ENCODE results near the gene PSAT1. TPM values are rescaled to one million over a fixed set of nuclear protein-coding genes. Genes with fewer than 3 reads are reported as not detected.

PSAT1 gene
- polyA plus RNA-seq, 10 donors, result 25.7 to 49.0 (median 37.2) TPM

- DNase-seq, result peak in 1 of 3 donors; percentile 24
Measured at GRCh38 chr9:78291240-78291925, 5.5 kb upstream of the PSAT1 start.

- DNase-seq, result no peak
Measured at GRCh38 chr9:78292026-78292425, 4.9 kb upstream of the PSAT1 start.

- no peak for DNase-seq
Measured at GRCh38 chr9:78292716-78293497, 4.0 kb upstream of the PSAT1 start.

GRCh38 chr9:78294290-78295176 is 2.4 kb upstream of the PSAT1 start:
- peak in 1 of 3 donors; percentile 32 for DNase-seq

GRCh38 chr9:78295177-78295575 is 1.7 kb upstream of the PSAT1 start:
- no peak for DNase-seq

GRCh38 chr9:78295731-78296130 is 1.2 kb upstream of the PSAT1 start:
- DNase-seq, result no peak

GRCh38 chr9:78296201-78296892 is 578 bp upstream of the PSAT1 start:
- peak in 2 of 3 donors; percentile 65 to 78 for DNase-seq

GRCh38 chr9:78297672-78297961 is 692 bp downstream of the PSAT1 start:
- DNase-seq, result peak in 2 of 3 donors; percentile 38 to 55

- peak in 1 of 3 donors; percentile 51 for DNase-seq
Measured at GRCh38 chr9:78298046-78298765, 1.3 kb downstream of the PSAT1 start.

- DNase-seq, result no peak
Measured at GRCh38 chr9:78300209-78300608, 3.3 kb downstream of the PSAT1 start.

- DNase-seq, result no peak
Measured at GRCh38 chr9:78301466-78301865, 4.5 kb downstream of the PSAT1 start.

- DNase-seq, result no peak
Measured at GRCh38 chr9:78303377-78304062, 6.6 kb downstream of the PSAT1 start.

GRCh38 chr9:78304357-78304756 is 7.4 kb downstream of the PSAT1 start:
- DNase-seq, result no peak

- no peak for DNase-seq
Measured at GRCh38 chr9:78306222-78307076, 9.5 kb downstream of the PSAT1 start.

- DNase-seq, result no peak
Measured at GRCh38 chr9:78307360-78307759, 10.4 kb downstream of the PSAT1 start.

- DNase-seq, result no peak
Measured at GRCh38 chr9:78309066-78309465, 12.1 kb downstream of the PSAT1 start.

- DNase-seq, result no peak
Measured at GRCh38 chr9:78311075-78311474, 14.2 kb downstream of the PSAT1 start.

GRCh38 chr9:78311886-78312524 is 15.1 kb downstream of the PSAT1 start:
- no peak for DNase-seq

- DNase-seq, result no peak
Measured at GRCh38 chr9:78314550-78314949, 17.6 kb downstream of the PSAT1 start.
